ENCODE results near the gene TMEM132C. TPM values are rescaled to one million over a fixed set of nuclear protein-coding genes. Genes with fewer than 3 reads are reported as not detected.

Gene TMEM132C
- total and polyA plus RNA-seq, 11 donors, result 0.05 to 5.9 (median 0.85) TPM

DNA sequence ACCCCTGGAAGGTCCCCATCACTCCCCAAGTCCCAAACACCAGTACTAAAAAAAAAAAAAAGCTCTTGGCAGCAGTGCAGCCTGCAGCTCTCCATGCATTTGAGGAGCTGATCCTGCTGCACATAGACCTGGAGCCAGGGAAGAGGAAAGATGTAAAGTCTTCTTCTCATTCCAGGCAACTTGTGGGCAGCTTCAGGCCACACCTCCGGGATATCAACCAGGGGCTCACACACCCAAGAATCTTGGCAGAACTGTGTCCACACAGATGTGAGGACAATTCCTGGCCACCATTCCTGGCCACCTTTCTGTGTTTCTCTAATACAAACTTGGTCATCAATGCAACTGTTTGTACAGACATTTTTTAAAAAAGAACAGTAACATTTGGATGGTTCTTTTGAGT, 72.7 kb downstream of the TMEM132C start:
- H3K27ac ChIP-seq, result no peak overlapping the region
- TF ChIP-seq, protein P1, sequence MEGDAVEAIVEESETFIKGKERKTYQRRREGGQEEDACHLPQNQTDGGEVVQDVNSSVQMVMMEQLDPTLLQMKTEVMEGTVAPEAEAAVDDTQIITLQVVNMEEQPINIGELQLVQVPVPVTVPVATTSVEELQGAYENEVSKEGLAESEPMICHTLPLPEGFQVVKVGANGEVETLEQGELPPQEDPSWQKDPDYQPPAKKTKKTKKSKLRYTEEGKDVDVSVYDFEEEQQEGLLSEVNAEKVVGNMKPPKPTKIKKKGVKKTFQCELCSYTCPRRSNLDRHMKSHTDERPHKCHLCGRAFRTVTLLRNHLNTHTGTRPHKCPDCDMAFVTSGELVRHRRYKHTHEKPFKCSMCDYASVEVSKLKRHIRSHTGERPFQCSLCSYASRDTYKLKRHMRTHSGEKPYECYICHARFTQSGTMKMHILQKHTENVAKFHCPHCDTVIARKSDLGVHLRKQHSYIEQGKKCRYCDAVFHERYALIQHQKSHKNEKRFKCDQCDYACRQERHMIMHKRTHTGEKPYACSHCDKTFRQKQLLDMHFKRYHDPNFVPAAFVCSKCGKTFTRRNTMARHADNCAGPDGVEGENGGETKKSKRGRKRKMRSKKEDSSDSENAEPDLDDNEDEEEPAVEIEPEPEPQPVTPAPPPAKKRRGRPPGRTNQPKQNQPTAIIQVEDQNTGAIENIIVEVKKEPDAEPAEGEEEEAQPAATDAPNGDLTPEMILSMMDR (IDR thresholded peaks at IDR 0.05), result no peak
- TF ChIP-seq POLR2A (IDR thresholded peaks at IDR 0.05), result no peak

DNA sequence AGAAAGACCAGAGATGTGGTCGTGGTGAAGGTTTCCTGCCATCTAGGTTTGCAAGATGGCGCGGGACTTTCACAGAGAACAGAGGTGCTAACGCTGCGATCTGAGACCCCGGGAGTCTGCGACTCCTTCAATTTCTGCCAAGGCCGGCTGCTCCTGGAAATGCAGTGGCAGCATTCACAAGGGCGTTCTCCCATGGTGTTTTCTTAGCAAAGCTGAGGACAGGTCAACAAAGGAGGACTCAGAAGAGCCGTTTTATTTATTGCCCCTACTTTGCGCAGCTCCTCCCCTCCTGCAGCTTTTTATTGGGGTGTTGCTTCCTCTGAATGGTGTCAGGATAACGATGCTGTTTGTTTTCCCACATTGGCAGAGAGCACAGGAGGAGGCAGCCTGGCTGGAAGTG, 86.3 kb downstream of the TMEM132C start:
- 28 to 47% (median 39%) methylated on average over 12 of the region's 12 CpGs for WGBS, 4 donors
- intact Hi-C loops (cut with DNase I), result no loop called here
- no peaks in the 10 kb centered on the region for H3K4me1 ChIP-seq
- TF ChIP-seq POLR2A (IDR thresholded peaks at IDR 0.05), result no peak
- TF ChIP-seq, protein P1 (IDR thresholded peaks at IDR 0.05), result no peak
- DNase-seq (no peak), ATAC-seq (no peak)
- H3K4me3 ChIP-seq, result no peak overlapping the region
- H3K27me3 ChIP-seq, result peaks cover 0 to 10% (median 0%) of the 10 kb centered on the region in 9 donors
- no peak overlapping the region for H3K27ac ChIP-seq
- H3K36me3 ChIP-seq, result no peaks in the 10 kb centered on the region
- H3K9me3 ChIP-seq, result peaks cover 0 to 14% (median 2%) of the 10 kb centered on the region in 12 donors

More for the DNA sequence above, 72.7 kb downstream of the TMEM132C start:
- H3K27me3 ChIP-seq, result peaks cover 0 to 28% (median 4%) of the 10 kb centered on the region in 9 donors
- H3K4me1 ChIP-seq, result peaks cover 0 to 14% (median 0%) of the 10 kb centered on the region in 12 donors
- H3K9me3 ChIP-seq, result peaks cover 0 to 7% (median under 1%) of the 10 kb centered on the region in 12 donors
- intact Hi-C loops (cut with DNase I), result loop anchor here in 1 of 10 donors (10.0 kb wide), 1 partner anchor 115 kb away; no protein-coding TSS in a partner anchor
- WGBS, 4 donors, result 14 to 53% (median 42%) methylated on average over 1 of the region's 1 CpG
- DNase-seq (no peak), ATAC-seq (peak in 1 of 4 donors; percentile 9)
- H3K36me3 ChIP-seq, result no peaks in the 10 kb centered on the region
- H3K4me3 ChIP-seq, result no peak overlapping the region

DNA sequence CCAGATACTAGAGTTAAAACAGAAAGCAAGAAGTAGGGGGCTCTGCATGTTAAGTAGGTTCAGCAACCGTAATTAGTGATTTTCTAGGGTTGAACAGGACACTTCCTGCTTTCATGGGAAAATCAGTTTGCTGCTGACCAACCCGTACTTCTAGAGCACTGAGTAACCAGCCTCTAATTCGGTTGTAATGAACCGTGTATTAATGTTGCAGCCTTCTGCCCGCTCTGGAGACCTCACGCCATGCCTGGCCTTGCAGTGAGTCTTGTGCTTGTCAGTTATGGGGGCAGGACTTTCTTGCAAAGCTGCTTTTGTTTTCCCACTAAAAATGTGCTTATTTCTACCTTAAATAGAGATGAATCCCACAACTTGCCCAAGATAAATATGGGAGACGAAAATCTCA, 89.6 kb downstream of the TMEM132C start:
- no peaks in the 10 kb centered on the region for H3K36me3 ChIP-seq
- no peak overlapping the region for H3K27ac ChIP-seq
- peaks cover 0 to 11% (median 0%) of the 10 kb centered on the region in 12 donors for H3K9me3 ChIP-seq
- H3K4me3 ChIP-seq, result no peak overlapping the region
- intact Hi-C loops (cut with DNase I), result no loop called here
- TF ChIP-seq, protein P1 (IDR thresholded peaks at IDR 0.05), result no peak
- no peak for TF ChIP-seq POLR2A (IDR thresholded peaks at IDR 0.05)
- 72 to 74% (median 74%) methylated on average over 7 of the region's 7 CpGs for WGBS, 4 donors
- H3K27me3 ChIP-seq, result peaks cover 0 to 10% (median 0%) of the 10 kb centered on the region in 9 donors
- H3K4me1 ChIP-seq, result no peaks in the 10 kb centered on the region
- ATAC-seq (no peak), DNase-seq (no peak)

DNA sequence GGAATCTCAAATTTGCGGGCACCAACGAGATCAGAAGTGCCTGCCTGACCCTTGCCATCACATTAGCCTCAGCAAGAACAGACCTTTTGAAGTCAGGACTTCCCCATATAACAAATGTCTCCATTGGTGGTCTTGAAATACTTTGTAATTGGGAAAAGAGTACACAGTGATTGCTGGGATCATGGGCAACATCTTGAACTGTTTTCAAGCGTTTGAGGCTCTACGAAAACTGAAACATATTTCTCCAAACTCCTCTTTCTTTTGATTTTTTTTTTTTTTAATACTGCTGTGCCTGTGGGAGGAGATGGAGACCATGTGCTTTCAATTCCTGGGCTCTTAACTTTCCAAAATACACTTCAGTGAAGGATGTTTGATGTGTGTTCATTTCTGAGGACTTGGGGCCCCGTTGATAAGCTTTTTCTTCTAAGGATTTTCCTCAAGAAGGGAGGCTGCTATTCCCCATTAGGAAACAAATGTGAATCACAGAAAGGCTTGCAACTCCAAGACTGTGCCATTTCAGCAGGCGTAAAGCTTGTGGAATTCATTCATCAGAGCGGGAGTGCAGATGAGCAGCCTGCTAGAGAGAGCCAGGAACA, 94.5 kb downstream of the TMEM132C start:
- no peak for TF ChIP-seq POLR2A (IDR thresholded peaks at IDR 0.05)
- TF ChIP-seq, protein P1 (IDR thresholded peaks at IDR 0.05), result no peak
- no peak for DNase-seq
- Histone ChIP-seq H3K4me3 (no peak overlapping the region), H3K36me3 (no peaks in the 10 kb centered on the region), H3K27me3 (peaks cover 0 to 30% (median 16%) of the 10 kb centered on the region in 9 donors), H3K27ac (no peak overlapping the region), H3K4me1 (peaks cover 0 to 13% (median 0%) of the 10 kb centered on the region in 12 donors), H3K9me3 (no peaks in the 10 kb centered on the region)
- WGBS, 4 donors, result 48 to 58% (median 53%) methylated on average over 7 of the region's 7 CpGs
- intact Hi-C loops (cut with DNase I), result loop anchor here in 1 of 10 donors (10.0 kb wide), 1 partner anchor 97 kb away; the partner anchor contains the start of gene TMEM132C
- ATAC-seq, result no peak

Measured in heart left ventricle (tissue), 16 donors.